Measurements from ENCODE around the gene RAB15.

GRCh38 chr14:64914237-64915028 lies 57.7 kb downstream of the RAB15 start, which contains the start of gene CHURC1:
- TF ChIP-seq CTCF (IDR thresholded peaks at IDR 0.05) (peak in 2 of 6 experiments; percentile 15 to 21), POLR2A (IDR thresholded peaks at IDR 0.05) (peak in 3 of 4 donors; percentile 74 to 94 (median 91))
